Stimulated activated CD4-positive, alpha-beta T cell treated with anti-CD3 and anti-CD28 coated beads, Interleukin-15, amount 100 ng/mL, for 48 hours (primary cell): ENCODE measurements around the gene MYH6.
"Not testable (repeated sequence)": the region's sequence is repeated elsewhere in the genome, so short reads cannot be mapped to it uniquely, and the experiment has no call there.

Experiments used
- DNase-seq, 2 donors: peaks; one replicate each; pipeline ENCODE4 v3.0.0-alpha.2; 2020; ENCODE audit warnings: low read depth in 2 of 2

The MYH6 gene

DNA sequence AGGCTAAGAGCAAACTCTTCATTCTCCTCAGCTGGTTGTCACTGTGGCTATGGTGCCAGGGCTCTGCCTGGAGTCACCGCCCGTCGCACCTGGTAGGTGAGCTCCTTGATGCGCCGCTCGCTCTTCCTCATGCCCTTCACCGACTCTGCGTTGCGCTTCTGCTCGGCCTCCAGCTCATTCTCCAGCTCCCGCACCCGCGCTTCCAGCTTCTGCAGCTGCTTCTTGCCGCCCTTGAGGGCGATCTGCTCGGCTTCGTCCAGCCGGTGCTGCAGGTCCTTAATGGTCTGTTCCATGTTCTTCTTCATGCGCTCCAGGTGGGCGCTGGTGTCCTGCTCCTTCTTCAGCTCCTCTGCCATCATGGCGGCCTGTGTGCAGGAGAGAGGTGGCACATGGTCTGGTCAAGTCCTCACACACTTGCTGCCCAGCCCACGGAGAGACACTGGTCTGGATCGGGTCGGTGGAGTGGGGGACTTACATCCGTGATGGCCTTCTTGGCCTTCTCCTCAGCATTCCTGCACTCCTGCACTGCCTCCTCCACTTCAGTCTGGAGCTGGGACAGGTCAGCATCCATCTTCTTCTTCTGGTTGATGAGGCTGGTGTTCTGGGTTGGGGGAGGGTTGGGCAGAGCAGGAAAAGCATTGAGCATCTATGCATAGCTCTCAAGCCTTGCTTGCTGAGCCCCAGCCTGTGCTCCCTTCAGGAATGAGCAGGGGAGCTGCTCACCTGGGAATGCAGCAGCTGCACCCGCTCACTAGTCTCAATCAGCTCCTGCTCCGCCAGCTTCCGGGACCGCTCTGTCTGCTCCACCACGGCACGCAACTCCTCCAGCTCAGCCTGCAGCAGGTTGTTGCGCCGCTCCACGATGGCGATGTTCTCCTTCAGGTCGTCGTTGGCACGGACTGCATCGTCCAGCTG is 7.1 kb upstream of the MYH6 start:
- DNase-seq, result no peak

DNA sequence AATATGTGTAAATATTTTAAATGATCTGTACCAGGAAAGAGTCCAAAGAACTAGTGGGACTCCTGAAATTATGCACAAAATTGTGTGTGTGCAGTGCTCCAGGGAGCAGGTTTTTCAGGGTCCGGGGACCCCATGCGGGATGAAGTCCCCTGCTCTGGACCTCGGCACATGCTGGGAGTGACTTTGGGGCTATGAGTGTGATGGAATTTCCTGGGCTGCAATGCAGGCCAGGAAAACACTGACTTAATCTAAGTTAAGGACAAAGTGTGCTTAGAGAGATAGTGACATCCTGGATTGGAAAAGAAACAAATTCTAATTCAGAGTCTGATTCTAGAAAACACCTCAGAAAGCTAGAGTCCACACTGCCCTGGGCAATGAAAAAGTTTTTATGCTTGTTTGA is 6.2 kb upstream of the MYH6 start:
- no peak for DNase-seq

- no peak for DNase-seq
Measured at GRCh38 chr14:23413681-23414080, 5.6 kb upstream of the MYH6 start.

GRCh38 chr14:23411563-23412525 is 3.8 kb upstream of the MYH6 start:
- no peak for DNase-seq

GRCh38 chr14:23409966-23410635 is 2.0 kb upstream of the MYH6 start:
- DNase-seq, result no peak

DNA sequence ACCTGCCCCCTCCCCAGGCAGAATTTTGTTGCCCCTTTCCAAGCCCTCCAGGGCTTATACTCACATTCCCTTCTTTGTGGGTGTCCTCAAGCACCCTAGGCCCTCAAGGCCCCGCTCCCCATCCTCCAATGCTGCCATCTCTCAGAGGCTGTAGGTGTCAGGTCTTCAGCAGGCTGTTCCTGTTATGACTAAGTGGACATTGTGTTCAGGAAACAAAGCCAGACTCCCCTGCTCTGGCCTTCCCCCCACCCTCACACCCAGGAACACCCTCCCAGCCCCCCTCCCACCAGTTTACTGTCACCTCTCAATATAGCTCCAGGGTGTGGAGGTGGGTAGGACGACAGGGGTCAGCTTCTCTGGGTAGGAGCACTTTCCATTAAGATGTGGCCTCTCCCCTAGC is 1.4 kb upstream of the MYH6 start:
- DNase-seq, result no peak

DNA sequence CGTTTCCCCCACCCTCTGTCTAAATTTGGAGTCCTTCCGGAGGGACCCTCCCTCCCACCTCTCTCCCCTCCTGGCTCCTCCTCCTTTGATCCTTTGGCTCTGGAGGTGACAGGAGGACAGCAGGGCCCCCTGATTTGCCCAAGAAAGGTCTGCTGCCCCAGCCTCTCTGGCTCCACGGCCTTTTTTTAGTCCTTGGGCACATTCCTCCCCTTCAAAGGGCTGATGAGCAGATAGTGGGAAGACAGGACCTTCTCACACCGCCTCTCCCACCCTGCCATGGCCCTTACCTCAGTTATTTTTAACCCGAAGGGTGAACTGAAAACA is 196 bp upstream of the MYH6 start:
- no peak for DNase-seq

GRCh38 chr14:23406725-23407355 is 1.2 kb downstream of the MYH6 start:
- no peak for DNase-seq

- DNase-seq, result no peak
Measured at GRCh38 chr14:23406244-23406643, 1.8 kb downstream of the MYH6 start.

- DNase-seq, result no peak
Measured at GRCh38 chr14:23405516-23406025, 2.5 kb downstream of the MYH6 start.

GRCh38 chr14:23405096-23405495 is 3.0 kb downstream of the MYH6 start:
- DNase-seq, result no peak

- no peak for DNase-seq
Measured at GRCh38 chr14:23404331-23404900, 3.7 kb downstream of the MYH6 start.

DNA sequence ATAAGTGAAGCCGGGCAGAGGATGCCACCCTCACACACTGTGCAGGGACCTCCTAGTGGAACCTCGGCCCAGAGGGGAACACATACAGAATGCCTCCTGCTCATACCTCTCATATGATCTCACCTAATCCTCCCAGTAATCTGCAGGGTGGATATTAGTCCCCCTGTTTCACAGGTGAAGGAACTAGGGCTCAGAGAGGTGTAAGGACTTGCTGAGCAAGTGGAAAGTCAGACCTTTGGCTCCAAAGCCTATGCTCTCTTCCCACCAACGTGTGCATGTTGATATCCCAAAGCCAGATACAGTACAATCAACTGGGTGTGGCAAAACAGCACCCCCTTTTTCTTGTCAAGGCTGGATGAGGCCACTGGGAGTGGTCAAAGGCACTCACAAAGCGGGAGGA is 4.2 kb downstream of the MYH6 start:
- no peak for DNase-seq

DNA sequence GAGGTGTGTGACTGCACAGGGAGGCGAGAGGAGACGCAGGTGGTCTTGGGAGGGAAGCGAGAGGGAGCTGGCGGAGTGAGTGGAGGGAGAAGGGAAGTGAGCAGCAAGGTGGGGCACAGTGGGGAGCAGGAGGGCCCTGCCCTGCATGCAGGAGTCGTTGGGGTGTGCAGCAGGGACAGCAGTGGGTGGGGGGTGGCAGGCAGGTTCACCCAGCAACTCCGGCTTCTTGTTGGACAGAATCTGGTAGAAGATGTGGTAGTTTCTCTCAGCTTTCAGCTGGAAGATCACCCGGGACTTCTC is 5.0 kb downstream of the MYH6 start:
- DNase-seq, result no peak

DNA sequence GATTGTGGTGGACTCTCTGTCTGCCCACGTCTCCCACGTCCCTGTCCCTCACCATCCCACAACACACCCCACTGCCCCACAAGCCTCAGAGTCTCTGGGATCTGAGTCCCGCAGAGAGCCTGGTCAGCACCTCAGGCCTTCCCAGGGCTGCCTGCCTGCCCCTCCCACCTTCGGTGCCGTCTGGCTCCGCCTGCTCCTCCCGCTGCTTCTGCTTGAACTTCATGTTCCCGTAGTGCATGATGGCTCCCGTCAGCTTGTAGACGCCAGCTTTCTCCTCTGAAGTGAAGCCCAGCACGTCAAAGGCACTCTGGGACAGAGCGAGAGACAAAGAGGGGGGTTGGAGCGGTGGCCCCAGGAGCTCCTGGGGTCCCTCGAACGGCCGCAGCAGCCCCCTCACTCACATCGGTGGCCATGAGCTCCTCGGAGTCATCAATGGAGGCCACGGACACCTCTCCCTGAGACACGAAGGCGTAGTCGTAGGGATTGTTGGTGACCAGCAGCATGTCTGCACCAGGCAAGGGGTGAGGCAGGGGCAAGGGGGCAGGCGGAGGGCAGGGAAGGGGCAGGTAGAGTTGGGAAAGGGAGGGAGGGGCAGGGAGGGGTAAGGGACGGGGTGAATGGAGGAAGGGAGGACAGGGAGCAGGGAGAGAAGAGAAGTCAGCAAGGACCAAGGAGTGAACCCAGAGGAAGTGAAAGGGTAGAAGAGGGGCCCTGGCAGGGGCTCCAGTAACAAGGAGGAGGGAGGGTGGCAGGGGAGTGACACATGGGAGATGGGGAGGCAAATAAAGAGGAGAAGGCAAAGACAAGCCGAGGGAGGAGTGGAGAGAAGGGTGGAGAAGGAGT is 5.6 kb downstream of the MYH6 start:
- no peak for DNase-seq

- no peak for DNase-seq
Measured at GRCh38 chr14:23401291-23401690, 6.8 kb downstream of the MYH6 start.

DNA sequence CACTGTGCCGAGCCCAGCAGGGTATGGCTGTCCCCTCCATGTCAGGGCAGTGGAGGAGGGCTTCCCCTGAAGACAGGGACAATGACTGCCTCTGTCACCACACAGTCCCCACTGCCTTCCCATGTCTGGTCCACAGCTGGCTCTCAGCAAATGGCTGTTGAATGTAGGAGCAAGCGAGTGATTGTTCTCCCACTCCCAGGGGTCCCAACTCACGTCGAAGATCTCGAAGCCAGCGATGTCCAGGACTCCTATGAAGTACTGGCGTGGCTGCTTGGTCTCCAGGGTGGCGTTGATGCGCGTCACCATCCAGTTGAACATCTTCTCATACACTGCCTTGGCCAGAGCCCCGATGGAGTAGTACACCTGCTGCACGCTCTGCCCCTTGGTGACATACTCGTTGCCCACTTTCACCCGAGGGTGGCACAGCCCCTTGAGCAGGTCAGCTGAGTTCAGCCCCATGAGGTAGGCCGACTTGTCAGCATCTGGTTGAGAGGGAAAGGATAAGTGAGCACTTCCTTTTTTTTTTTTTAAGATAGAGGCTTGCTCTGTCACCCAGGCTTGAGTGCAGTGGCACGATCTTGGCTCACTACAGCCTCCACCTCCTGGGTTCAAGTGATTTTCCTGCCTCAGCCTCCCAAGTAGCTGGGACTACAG is 7.5 kb downstream of the MYH6 start:
- DNase-seq, result not testable (repeated sequence)

- DNase-seq, result no peak
Measured at GRCh38 chr14:23399591-23399990, 8.5 kb downstream of the MYH6 start.

DNA sequence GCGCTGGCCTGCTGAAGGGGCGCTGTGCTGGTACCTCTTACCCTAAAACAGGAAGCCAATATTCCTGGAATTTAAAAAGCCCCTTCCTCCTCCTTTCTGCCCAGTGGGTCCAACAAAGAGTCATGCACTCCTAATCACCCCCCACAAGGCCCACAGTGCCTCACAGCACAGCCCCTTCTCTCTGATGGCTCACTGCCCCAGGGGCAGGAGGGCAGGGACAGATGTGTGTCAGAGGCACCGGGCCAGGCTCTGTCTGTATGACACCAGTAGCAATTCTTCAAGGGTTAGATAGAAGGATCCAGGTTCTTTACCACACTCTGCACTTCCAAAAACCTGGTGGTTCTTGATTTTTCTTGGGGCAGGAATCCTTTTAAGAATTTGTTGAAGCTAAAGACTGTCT is 8.9 kb downstream of the MYH6 start:
- no peak for DNase-seq

DNA sequence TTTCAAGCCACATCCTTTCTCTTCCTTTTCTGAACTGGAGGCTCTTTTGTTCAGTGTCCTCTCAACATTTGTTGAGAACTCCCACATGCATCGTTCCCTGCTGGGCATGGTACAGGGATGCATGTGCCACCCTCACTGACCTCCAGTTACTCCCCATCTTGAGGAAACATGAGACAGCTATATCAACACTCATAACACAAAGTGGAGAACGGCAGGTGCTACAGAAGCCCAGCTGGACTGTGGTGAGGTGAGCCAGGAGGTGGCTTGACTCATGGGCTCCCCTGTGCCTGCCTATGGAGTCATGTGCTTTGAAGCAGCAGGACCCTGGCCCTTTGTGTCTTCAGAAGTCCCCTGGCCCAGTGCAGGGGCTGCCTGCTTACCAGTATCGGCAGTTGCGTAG is 9.7 kb downstream of the MYH6 start:
- no peak for DNase-seq
